Measurements from ENCODE around the gene GSTO1.

DNA sequence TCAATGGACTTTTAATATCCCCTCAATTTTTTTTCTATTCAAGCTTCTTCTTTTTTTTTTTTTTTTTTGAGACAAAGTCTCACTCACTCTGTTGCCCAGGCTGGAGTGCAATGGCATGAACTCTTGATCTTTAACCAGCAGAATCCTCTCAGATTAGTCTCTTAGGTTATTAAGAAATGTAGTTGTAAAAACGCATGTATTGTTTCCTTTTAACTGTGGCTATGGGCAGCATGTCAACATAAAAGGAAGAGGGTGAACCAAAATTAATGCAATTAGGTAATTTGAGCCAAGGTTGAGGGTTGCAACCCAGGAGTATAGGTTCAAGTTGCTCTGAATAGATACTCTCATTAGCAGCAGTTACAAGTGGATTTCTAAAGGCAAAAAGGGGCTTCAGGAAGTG, 4.3 kb upstream of the GSTO1 start:
- TF ChIP-seq, protein P1, sequence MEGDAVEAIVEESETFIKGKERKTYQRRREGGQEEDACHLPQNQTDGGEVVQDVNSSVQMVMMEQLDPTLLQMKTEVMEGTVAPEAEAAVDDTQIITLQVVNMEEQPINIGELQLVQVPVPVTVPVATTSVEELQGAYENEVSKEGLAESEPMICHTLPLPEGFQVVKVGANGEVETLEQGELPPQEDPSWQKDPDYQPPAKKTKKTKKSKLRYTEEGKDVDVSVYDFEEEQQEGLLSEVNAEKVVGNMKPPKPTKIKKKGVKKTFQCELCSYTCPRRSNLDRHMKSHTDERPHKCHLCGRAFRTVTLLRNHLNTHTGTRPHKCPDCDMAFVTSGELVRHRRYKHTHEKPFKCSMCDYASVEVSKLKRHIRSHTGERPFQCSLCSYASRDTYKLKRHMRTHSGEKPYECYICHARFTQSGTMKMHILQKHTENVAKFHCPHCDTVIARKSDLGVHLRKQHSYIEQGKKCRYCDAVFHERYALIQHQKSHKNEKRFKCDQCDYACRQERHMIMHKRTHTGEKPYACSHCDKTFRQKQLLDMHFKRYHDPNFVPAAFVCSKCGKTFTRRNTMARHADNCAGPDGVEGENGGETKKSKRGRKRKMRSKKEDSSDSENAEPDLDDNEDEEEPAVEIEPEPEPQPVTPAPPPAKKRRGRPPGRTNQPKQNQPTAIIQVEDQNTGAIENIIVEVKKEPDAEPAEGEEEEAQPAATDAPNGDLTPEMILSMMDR (IDR thresholded peaks at IDR 0.05) = no peak
- TF ChIP-seq TCF7L2 (IDR thresholded peaks at IDR 0.05; ENCODE audit: low read depth, low read length) (no peak), POLR2AphosphoS5 (IDR thresholded peaks at IDR 0.05; ENCODE audit: low read depth, low read length) (no peak)
- TF ChIP-seq, protein P2, sequence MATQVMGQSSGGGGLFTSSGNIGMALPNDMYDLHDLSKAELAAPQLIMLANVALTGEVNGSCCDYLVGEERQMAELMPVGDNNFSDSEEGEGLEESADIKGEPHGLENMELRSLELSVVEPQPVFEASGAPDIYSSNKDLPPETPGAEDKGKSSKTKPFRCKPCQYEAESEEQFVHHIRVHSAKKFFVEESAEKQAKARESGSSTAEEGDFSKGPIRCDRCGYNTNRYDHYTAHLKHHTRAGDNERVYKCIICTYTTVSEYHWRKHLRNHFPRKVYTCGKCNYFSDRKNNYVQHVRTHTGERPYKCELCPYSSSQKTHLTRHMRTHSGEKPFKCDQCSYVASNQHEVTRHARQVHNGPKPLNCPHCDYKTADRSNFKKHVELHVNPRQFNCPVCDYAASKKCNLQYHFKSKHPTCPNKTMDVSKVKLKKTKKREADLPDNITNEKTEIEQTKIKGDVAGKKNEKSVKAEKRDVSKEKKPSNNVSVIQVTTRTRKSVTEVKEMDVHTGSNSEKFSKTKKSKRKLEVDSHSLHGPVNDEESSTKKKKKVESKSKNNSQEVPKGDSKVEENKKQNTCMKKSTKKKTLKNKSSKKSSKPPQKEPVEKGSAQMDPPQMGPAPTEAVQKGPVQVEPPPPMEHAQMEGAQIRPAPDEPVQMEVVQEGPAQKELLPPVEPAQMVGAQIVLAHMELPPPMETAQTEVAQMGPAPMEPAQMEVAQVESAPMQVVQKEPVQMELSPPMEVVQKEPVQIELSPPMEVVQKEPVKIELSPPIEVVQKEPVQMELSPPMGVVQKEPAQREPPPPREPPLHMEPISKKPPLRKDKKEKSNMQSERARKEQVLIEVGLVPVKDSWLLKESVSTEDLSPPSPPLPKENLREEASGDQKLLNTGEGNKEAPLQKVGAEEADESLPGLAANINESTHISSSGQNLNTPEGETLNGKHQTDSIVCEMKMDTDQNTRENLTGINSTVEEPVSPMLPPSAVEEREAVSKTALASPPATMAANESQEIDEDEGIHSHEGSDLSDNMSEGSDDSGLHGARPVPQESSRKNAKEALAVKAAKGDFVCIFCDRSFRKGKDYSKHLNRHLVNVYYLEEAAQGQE (IDR thresholded peaks at IDR 0.05; ENCODE audit: insufficient read depth in 1 of 2, low read depth in 2 of 2, low read length in 1 of 2) = no peak

All from Panc1 (cell line).